HEK293 (cell line): ENCODE results near the gene AGBL3.

ENCODE experiments used
- KLF16 ChIP-seq: fragments of 450-650 bp; formaldehyde crosslinking; IDR thresholded peaks from 2 replicates; pipeline ENCODE4 v1.5.1; 2017; ENCODE audit warnings: missing biosample characterization, missing genetic modification characterization
- SETDB1 ChIP-seq: IDR thresholded peaks from one replicate; pipeline ENCODE4 v1.6.1; 2017; ENCODE audit warnings: mild to moderate bottlenecking, low read length, moderate library complexity, mixed read lengths; ENCODE audit not compliant: insufficient read length
- YY1 ChIP-seq: fragments of 450-650 bp; formaldehyde crosslinking; IDR thresholded peaks from 2 replicates; pipeline ENCODE4 v1.5.1; 2018; ENCODE audit warnings: missing biosample characterization, missing genetic modification characterization
- ZNF274 ChIP-seq, 2 experiments: fragments of 200-500 bp in 1 of 2; fragments of 450-650 bp in 1 of 2; sonication (Bioruptor generic) in 1 of 2; formaldehyde crosslinking in 1 of 2; IDR thresholded peaks; 2 replicates each; pipeline versions ENCODE4 v1.5.1 to v1.6.1; 2014 to 2016; ENCODE audit warnings: borderline replicate concordance in 1 of 2, inconsistent platforms in 1 of 2, low read length in 1 of 2, missing biosample characterization in 1 of 2, missing genetic modification characterization in 1 of 2
- ZNF292 ChIP-seq: fragments of 450-650 bp; formaldehyde crosslinking; IDR thresholded peaks from 2 replicates; pipeline ENCODE4 v1.5.1; 2016; ENCODE audit warnings: low read depth, missing biosample characterization, missing genetic modification characterization, borderline replicate concordance
- ZNF600 ChIP-seq: fragments of 450-650 bp; formaldehyde crosslinking; IDR thresholded peaks from 2 replicates; pipeline ENCODE4 v1.5.1; 2016; ENCODE audit warnings: missing biosample characterization, missing genetic modification characterization
- ZNF776 ChIP-seq: fragments of 450-650 bp; formaldehyde crosslinking; IDR thresholded peaks from 2 replicates; pipeline ENCODE4 v1.5.0; 2017; ENCODE audit warnings: missing biosample characterization, missing genetic modification characterization, borderline replicate concordance
- TF ChIP-seq, protein P1 (sequence below): fragments of 450-650 bp; formaldehyde crosslinking; IDR thresholded peaks from 2 replicates; pipeline ENCODE4 v1.5.1; 2016; ENCODE audit warnings: missing biosample characterization, missing genetic modification characterization
- TF ChIP-seq, protein P2 (sequence below): IDR thresholded peaks from 2 replicates; pipeline ENCODE4 v1.6.1; 2011; ENCODE audit warnings: mild to moderate bottlenecking, low read depth, low read length, borderline replicate concordance

DNA sequence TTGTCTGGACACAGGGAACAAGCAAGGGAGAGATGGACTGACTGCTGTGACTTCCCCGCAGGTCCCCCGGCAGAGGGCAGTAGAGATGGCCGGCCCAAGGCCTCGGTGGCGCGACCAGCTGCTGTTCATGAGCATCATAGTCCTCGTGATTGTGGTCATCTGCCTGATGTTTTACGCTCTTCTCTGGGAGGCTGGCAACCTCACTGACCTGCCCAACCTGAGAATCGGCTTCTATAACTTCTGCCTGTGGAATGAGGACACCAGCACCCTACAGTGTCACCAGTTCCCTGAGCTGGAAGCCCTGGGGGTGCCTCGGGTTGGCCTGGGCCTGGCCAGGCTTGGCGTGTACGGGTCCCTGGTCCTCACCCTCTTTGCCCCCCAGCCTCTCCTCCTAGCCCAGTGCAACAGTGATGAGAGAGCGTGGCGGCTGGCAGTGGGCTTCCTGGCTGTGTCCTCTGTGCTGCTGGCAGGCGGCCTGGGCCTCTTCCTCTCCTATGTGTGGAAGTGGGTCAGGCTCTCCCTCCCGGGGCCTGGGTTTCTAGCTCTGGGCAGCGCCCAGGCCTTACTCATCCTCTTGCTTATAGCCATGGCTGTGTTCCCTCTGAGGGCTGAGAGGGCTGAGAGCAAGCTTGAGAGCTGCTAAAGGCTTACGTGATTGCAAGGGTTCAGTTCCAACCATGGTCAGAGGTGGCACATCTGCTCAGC, 178.2 kb downstream of the AGBL3 start:
- TF ChIP-seq ZNF274 (IDR thresholded peaks at IDR 0.05; ENCODE audit: low read length) (no peak), ZNF274 (tag by site-specific recombination; IDR thresholded peaks at IDR 0.05; ENCODE audit: borderline replicate concordance) (no peak), ZNF600 (tag by site-specific recombination) (no peak), SETDB1 (no peak), ZNF776 (tag by site-specific recombination) (no peak), KLF16 (tag by site-specific recombination) (no peak), ZNF292 (tag by site-specific recombination) (no peak), YY1 (tag by site-specific recombination) (no peak)
- TF ChIP-seq, protein P1, sequence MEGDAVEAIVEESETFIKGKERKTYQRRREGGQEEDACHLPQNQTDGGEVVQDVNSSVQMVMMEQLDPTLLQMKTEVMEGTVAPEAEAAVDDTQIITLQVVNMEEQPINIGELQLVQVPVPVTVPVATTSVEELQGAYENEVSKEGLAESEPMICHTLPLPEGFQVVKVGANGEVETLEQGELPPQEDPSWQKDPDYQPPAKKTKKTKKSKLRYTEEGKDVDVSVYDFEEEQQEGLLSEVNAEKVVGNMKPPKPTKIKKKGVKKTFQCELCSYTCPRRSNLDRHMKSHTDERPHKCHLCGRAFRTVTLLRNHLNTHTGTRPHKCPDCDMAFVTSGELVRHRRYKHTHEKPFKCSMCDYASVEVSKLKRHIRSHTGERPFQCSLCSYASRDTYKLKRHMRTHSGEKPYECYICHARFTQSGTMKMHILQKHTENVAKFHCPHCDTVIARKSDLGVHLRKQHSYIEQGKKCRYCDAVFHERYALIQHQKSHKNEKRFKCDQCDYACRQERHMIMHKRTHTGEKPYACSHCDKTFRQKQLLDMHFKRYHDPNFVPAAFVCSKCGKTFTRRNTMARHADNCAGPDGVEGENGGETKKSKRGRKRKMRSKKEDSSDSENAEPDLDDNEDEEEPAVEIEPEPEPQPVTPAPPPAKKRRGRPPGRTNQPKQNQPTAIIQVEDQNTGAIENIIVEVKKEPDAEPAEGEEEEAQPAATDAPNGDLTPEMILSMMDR = no peak
- TF ChIP-seq, protein P2, sequence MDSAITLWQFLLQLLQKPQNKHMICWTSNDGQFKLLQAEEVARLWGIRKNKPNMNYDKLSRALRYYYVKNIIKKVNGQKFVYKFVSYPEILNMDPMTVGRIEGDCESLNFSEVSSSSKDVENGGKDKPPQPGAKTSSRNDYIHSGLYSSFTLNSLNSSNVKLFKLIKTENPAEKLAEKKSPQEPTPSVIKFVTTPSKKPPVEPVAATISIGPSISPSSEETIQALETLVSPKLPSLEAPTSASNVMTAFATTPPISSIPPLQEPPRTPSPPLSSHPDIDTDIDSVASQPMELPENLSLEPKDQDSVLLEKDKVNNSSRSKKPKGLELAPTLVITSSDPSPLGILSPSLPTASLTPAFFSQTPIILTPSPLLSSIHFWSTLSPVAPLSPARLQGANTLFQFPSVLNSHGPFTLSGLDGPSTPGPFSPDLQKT = no peak
